ENCODE results near the gene PROSER2.

GRCh38 chr10:11835704-11836103 is 12.5 kb downstream of the PROSER2 start:
- no peak for TF ChIP-seq POLR2A (IDR thresholded peaks at IDR 0.05; ENCODE audit: low read length)
- TF ChIP-seq GATA1 (IDR thresholded peaks at IDR 0.05; ENCODE audit: low read depth, low read length), result no peak
